Neural cell (in vitro differentiated cells): ENCODE measurements around the gene FKRP. TPM values are rescaled to one million over a fixed set of nuclear protein-coding genes. Genes with fewer than 3 reads are reported as not detected.

ENCODE experiments used
- H2AFZ ChIP-seq: fragments of 200-600, 300-800 bp; sonication (generic), shearing (Covaris generic); 2 replicates; pipeline ENCODE4 v1.6.0; 2014; ENCODE audit warnings: low read depth, mild to moderate bottlenecking, antibody characterized with exemption, low read length, moderate library complexity
- H3F3A ChIP-seq: fragments of 200-600 bp; shearing (Covaris generic); 2 replicates; pipeline ENCODE4 v1.6.1; 2016; ENCODE audit warnings: mild to moderate bottlenecking, moderate library complexity, mixed read lengths, antibody characterized with exemption, low read length; ENCODE audit not compliant: insufficient read depth, poor library complexity, severe bottlenecking
- H3K27ac ChIP-seq: fragments of 200-600, 300-800 bp; sonication (generic), shearing (Covaris generic); 2 replicates; pipeline ENCODE4 v1.5.1; 2014; ENCODE audit warnings: mild to moderate bottlenecking, low read length, moderate library complexity
- H3K27me3 ChIP-seq: fragments of 300-800, 200-600 bp; sonication (generic), shearing (Covaris generic); 2 replicates; pipeline ENCODE4 v1.6.0; 2014; ENCODE audit warnings: mild to moderate bottlenecking, low read depth, low read length, moderate library complexity; ENCODE audit not compliant: insufficient read depth
- H3K36me3 ChIP-seq: fragments of 300-800, 200-600 bp; sonication (generic), shearing (Covaris generic); 2 replicates; pipeline ENCODE4 v1.5.1; 2014; ENCODE audit warnings: mild to moderate bottlenecking, antibody characterized with exemption, low read length, moderate library complexity; ENCODE audit not compliant: insufficient read depth
- H3K4me2 ChIP-seq: fragments of 300-800, 200-600 bp; sonication (generic), shearing (Covaris generic); 2 replicates; pipeline ENCODE4 v1.6.0; 2014; ENCODE audit warnings: mild to moderate bottlenecking, low read length
- H3K4me3 ChIP-seq: fragments of 300-800, 200-600 bp; sonication (generic), shearing (Covaris generic); 2 replicates; pipeline ENCODE4 v1.5.1; 2014; ENCODE audit warnings: mild to moderate bottlenecking, low read length, moderate library complexity
- H3K79me2 ChIP-seq: fragments of 200-600 bp; shearing (Covaris generic); replicated peaks from 2 replicates; pipeline ENCODE4 v1.6.0; 2014; ENCODE audit warnings: mild to moderate bottlenecking, low read length, moderate library complexity; ENCODE audit not compliant: insufficient read depth
- H3K9ac ChIP-seq: fragments of 300-800, 200-600 bp; sonication (generic), shearing (Covaris generic); 2 replicates; pipeline ENCODE4 v1.6.1; 2016; ENCODE audit warnings: mild to moderate bottlenecking, low read length, mixed read lengths
- H3K9me2 ChIP-seq: fragments of 200-600 bp; shearing (Covaris generic); 2 replicates; pipeline ENCODE4 v1.6.1; 2016; ENCODE audit warnings: mild to moderate bottlenecking, low read length, mixed read lengths; ENCODE audit not compliant: insufficient read depth
- H3K9me3 ChIP-seq: fragments of 200-600, 300-800 bp; sonication (generic), shearing (Covaris generic); 2 replicates; pipeline ENCODE4 v1.6.1; 2016; ENCODE audit warnings: mild to moderate bottlenecking, mixed run types, low read length, moderate library complexity, mixed read lengths
- H4K20me1 ChIP-seq: fragments of 200-600 bp; shearing (Covaris generic); 2 replicates; pipeline ENCODE4 v1.6.1; 2016; ENCODE audit warnings: mild to moderate bottlenecking, mixed run types; ENCODE audit not compliant: insufficient read depth
- CTCF ChIP-seq: fragments of 450-650 bp; IDR thresholded peaks from 2 replicates; pipeline ENCODE4 v1.5.1; 2014; ENCODE audit warnings: antibody characterized with exemption, mild to moderate bottlenecking, moderate library complexity; ENCODE audit not compliant: poor library complexity, severe bottlenecking
- EP300 ChIP-seq: fragments of 450-650 bp; conservative IDR thresholded peaks from 2 replicates; pipeline ENCODE4 v1.6.1; 2014; ENCODE audit warnings: antibody characterized with exemption, mild to moderate bottlenecking, moderate library complexity; ENCODE audit not compliant: poor library complexity, severe bottlenecking
- EZH2 ChIP-seq: fragments of 200-600, 300-800 bp; shearing (Covaris generic), sonication (generic); IDR thresholded peaks from 2 replicates; pipeline ENCODE4 v1.6.1; 2014; ENCODE audit warnings: antibody characterized with exemption, low read length, borderline replicate concordance, mild to moderate bottlenecking; ENCODE audit not compliant: insufficient read depth, poor library complexity, severe bottlenecking
- MXI1 ChIP-seq: fragments of 450-650 bp; conservative IDR thresholded peaks from 2 replicates; pipeline ENCODE4 v1.6.1; 2014; ENCODE audit warnings: antibody characterized with exemption, mild to moderate bottlenecking; ENCODE audit not compliant: poor library complexity, severe bottlenecking
- POLR2AphosphoS5 ChIP-seq: IDR thresholded peaks from 2 replicates; pipeline ENCODE4 v1.6.1; 2012
- RAD21 ChIP-seq: fragments of 450-650 bp; conservative IDR thresholded peaks from 2 replicates; pipeline ENCODE4 v1.6.1; 2014; ENCODE audit warnings: antibody characterized with exemption, mild to moderate bottlenecking, moderate library complexity
- SMC3 ChIP-seq: fragments of 450-650 bp; conservative IDR thresholded peaks from 2 replicates; pipeline ENCODE4 v1.6.1; 2014; ENCODE audit warnings: antibody characterized with exemption, mild to moderate bottlenecking, moderate library complexity; ENCODE audit not compliant: poor library complexity
- TAF1 ChIP-seq: IDR thresholded peaks from 2 replicates; pipeline ENCODE4 v1.6.1; 2012; ENCODE audit warnings: low read depth
- polyA plus RNA-seq: library from polyadenylated mRNA; depleted of rRNA; stranded (reverse); fragments of >200 nt; gene quantifications from 2 replicates; pipeline ENCODE4 v1.2.3, GENCODE V29; 2014
- TF ChIP-seq, protein P1 (sequence below): IDR thresholded peaks from 2 replicates; pipeline ENCODE4 v1.6.1; 2012; ENCODE audit warnings: borderline replicate concordance

The FKRP gene
- polyA plus RNA-seq, 1 donor from 2014 or later, result 27.8 TPM

GRCh38 chr19:46716672-46717033, 29.2 kb upstream of the FKRP start:
- Histone ChIP-seq H2AFZ (no peak overlapping the region), H3K27ac (no peak overlapping the region)

DNA sequence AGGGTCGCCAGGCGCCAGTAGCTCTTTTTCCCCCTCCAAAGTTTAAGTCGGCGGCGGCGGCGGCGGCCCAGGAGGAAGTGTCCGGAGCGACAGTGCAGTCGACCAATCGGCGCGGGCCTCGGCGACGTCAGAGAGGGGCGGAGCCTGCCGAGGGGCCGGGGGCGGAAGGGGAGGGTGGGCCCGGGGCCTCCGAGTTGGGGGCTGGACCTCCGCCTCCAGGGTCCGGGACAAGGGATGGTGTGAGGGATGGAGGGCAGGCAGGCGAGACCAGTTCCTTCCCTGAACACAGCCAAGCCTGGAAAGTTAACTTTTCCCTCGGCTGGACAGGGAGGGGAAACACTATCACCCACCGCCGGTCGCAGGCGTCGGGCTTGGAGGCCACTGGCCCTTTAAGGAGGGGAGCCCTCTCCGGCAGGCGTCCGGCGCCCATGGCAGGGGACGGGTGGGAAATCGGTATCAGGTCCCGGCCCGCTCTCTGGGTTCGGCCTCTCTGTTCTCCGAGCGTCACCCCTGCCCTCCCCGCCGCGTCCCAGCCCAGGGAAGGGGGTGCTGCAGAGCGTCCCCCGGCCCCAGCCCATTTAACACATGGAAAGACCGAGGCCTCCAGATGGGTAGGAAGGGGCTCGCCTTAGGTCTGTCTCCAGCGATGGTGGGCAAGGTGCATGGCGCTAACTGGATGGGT, 28.7 kb upstream of the FKRP start, which contains the start of gene PRKD2:
Gene PRKD2 (minus strand): TSS at position 81 of the 682 bp plus-strand sequence. CDS start 744 bp downstream, outside the sequence.
- H3K27me3 ChIP-seq, result no peaks in the 10 kb centered on the region
- H3K9me3 ChIP-seq, result no peaks in the 10 kb centered on the region
- H3K9me2 ChIP-seq, result no peaks in the 10 kb centered on the region
- TF ChIP-seq POLR2AphosphoS5 (peak; percentile 19), RAD21 (no peak)
- H3K27ac ChIP-seq, result no peak within 1 kb of the TSS
- H3K79me2 ChIP-seq, result no peaks in the 10 kb centered on the region
- peak within 1 kb of the TSS; percentile 55 for H3K4me2 ChIP-seq
- no peak within 1 kb of the TSS for H2AFZ ChIP-seq
- no peaks in the 10 kb centered on the region for H3K36me3 ChIP-seq
- H3F3A ChIP-seq, result no peaks in the 10 kb centered on the region
- H3K9ac ChIP-seq, result peak within 1 kb of the TSS; percentile 56
- H4K20me1 ChIP-seq, result no peaks in the 10 kb centered on the region
- peak within 1 kb of the TSS; percentile 66 for H3K4me3 ChIP-seq

More at GRCh38 chr19:46716672-46717033, 29.2 kb upstream of the FKRP start:
- no peaks in the 10 kb centered on the region for H4K20me1 ChIP-seq
- H3K9me3 ChIP-seq, result no peaks in the 10 kb centered on the region
- no peak for TF ChIP-seq SMC3
- no peak for TF ChIP-seq RAD21
- no peak for TF ChIP-seq MXI1
- no peak for TF ChIP-seq POLR2AphosphoS5
- TF ChIP-seq EP300, result no peak
- TF ChIP-seq, protein P1, sequence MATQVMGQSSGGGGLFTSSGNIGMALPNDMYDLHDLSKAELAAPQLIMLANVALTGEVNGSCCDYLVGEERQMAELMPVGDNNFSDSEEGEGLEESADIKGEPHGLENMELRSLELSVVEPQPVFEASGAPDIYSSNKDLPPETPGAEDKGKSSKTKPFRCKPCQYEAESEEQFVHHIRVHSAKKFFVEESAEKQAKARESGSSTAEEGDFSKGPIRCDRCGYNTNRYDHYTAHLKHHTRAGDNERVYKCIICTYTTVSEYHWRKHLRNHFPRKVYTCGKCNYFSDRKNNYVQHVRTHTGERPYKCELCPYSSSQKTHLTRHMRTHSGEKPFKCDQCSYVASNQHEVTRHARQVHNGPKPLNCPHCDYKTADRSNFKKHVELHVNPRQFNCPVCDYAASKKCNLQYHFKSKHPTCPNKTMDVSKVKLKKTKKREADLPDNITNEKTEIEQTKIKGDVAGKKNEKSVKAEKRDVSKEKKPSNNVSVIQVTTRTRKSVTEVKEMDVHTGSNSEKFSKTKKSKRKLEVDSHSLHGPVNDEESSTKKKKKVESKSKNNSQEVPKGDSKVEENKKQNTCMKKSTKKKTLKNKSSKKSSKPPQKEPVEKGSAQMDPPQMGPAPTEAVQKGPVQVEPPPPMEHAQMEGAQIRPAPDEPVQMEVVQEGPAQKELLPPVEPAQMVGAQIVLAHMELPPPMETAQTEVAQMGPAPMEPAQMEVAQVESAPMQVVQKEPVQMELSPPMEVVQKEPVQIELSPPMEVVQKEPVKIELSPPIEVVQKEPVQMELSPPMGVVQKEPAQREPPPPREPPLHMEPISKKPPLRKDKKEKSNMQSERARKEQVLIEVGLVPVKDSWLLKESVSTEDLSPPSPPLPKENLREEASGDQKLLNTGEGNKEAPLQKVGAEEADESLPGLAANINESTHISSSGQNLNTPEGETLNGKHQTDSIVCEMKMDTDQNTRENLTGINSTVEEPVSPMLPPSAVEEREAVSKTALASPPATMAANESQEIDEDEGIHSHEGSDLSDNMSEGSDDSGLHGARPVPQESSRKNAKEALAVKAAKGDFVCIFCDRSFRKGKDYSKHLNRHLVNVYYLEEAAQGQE, result no peak
- TF ChIP-seq EZH2, result no peak
- no peak for TF ChIP-seq CTCF
- no peak for TF ChIP-seq TAF1
- no peaks in the 10 kb centered on the region for H3F3A ChIP-seq
- H3K4me2 ChIP-seq, result peak overlapping the region; percentile 55
- peak overlapping the region; percentile 56 for H3K9ac ChIP-seq
- H3K9me2 ChIP-seq, result no peaks in the 10 kb centered on the region
- peak overlapping the region; percentile 66 for H3K4me3 ChIP-seq
- H3K79me2 ChIP-seq, result no peaks in the 10 kb centered on the region
- H3K36me3 ChIP-seq, result no peaks in the 10 kb centered on the region
- H3K27me3 ChIP-seq, result no peaks in the 10 kb centered on the region
